ENCODE measurements around the gene PCARE.

The PCARE gene

GRCh38 chr2:29061616-29062015 lies 12.7 kb downstream of the PCARE start:
- no peak for DNase-seq

GRCh38 chr2:29061176-29061575 lies 13.1 kb downstream of the PCARE start:
- DNase-seq, result no peak

GRCh38 chr2:29060441-29060840 lies 13.9 kb downstream of the PCARE start:
- DNase-seq, result no peak

- DNase-seq, result no peak
These were observed 14.7 kb downstream of the PCARE start for GRCh38 chr2:29059624-29060023.

GRCh38 chr2:29057006-29057405 lies 17.3 kb downstream of the PCARE start:
- no peak for DNase-seq

- DNase-seq, result no peak
These were observed 17.9 kb downstream of the PCARE start for GRCh38 chr2:29056452-29056851.

GRCh38 chr2:29055601-29056000 lies 18.7 kb downstream of the PCARE start:
- DNase-seq, result no peak

- no peak for DNase-seq
These were observed 19.9 kb downstream of the PCARE start for GRCh38 chr2:29054430-29054829.

- no peak for DNase-seq
These were observed 20.5 kb downstream of the PCARE start for GRCh38 chr2:29053670-29054400.

- no peak for DNase-seq
These were observed 21.1 kb downstream of the PCARE start for GRCh38 chr2:29053223-29053622.

GRCh38 chr2:29052807-29053206 lies 21.5 kb downstream of the PCARE start:
- DNase-seq, result no peak

- no peak for DNase-seq
These were observed 22.6 kb downstream of the PCARE start for GRCh38 chr2:29051730-29052129.

GRCh38 chr2:29050591-29050990 lies 23.7 kb downstream of the PCARE start:
- no peak for DNase-seq

GRCh38 chr2:29047083-29047845 lies 27.1 kb downstream of the PCARE start:
- no peak for DNase-seq

- no peak for DNase-seq
These were observed 28.0 kb downstream of the PCARE start for GRCh38 chr2:29046321-29046720.

GRCh38 chr2:29044459-29044858 lies 29.9 kb downstream of the PCARE start:
- DNase-seq, result no peak

- DNase-seq, result no peak
These were observed 31.7 kb downstream of the PCARE start for GRCh38 chr2:29042561-29043075.

GRCh38 chr2:29041161-29041660 lies 33.1 kb downstream of the PCARE start:
- no peak for DNase-seq

GRCh38 chr2:29040552-29040951 lies 33.8 kb downstream of the PCARE start:
- DNase-seq, result no peak

GRCh38 chr2:29039718-29040480 lies 34.4 kb downstream of the PCARE start:
- DNase-seq, result no peak

- DNase-seq, result no peak
These were observed 39.1 kb downstream of the PCARE start for GRCh38 chr2:29035016-29035745.

- no peak for DNase-seq
These were observed 40.7 kb downstream of the PCARE start for GRCh38 chr2:29033656-29034055.

- DNase-seq, result no peak
These were observed 41.2 kb downstream of the PCARE start for GRCh38 chr2:29033172-29033571.
